OCI-LY1 (cell line): Measurements from ENCODE around the gene FHIT.

Experiments
- EZH2 ChIP-seq: fragments of 200-600 bp; sonication (generic), shearing (Covaris generic); IDR thresholded peaks from 2 replicates; pipeline ENCODE4 v1.8.0; 2017; ENCODE audit warnings: borderline replicate concordance, mixed run types, mild to moderate bottlenecking, antibody characterized with exemption, low read length, moderate library complexity, mixed read lengths
- TF ChIP-seq, protein P1 (sequence below): fragments of 200-600 bp; sonication (generic), shearing (Covaris generic); IDR thresholded peaks from 2 replicates; pipeline ENCODE4 v1.5.1; 2017; ENCODE audit warnings: mild to moderate bottlenecking, antibody characterized with exemption, low read length, moderate library complexity, mixed read lengths

DNA sequence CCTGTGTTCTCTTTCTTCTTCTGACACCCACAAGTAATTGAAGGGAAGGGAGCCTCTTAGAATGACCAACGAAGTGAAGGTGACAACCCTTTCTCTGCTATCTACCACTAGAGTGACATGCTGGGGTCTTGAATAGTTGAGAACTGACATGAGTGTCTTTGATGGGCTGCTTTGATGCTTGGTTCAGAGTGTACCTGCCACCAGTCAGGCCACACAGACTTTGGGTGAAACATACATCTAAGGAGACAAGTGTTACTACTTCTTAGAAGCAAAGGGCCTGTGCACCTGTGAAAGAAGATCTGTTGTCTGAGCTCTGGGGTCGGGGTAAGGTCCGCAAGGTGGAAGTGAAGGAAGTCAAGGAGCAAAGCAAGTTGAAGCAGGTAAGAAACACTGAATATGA is 1160.7 kb downstream of the FHIT start:
- TF ChIP-seq, protein P1, sequence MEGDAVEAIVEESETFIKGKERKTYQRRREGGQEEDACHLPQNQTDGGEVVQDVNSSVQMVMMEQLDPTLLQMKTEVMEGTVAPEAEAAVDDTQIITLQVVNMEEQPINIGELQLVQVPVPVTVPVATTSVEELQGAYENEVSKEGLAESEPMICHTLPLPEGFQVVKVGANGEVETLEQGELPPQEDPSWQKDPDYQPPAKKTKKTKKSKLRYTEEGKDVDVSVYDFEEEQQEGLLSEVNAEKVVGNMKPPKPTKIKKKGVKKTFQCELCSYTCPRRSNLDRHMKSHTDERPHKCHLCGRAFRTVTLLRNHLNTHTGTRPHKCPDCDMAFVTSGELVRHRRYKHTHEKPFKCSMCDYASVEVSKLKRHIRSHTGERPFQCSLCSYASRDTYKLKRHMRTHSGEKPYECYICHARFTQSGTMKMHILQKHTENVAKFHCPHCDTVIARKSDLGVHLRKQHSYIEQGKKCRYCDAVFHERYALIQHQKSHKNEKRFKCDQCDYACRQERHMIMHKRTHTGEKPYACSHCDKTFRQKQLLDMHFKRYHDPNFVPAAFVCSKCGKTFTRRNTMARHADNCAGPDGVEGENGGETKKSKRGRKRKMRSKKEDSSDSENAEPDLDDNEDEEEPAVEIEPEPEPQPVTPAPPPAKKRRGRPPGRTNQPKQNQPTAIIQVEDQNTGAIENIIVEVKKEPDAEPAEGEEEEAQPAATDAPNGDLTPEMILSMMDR: no peak
- TF ChIP-seq EZH2: no peak
